Liver (tissue), 9 donors: ENCODE data around the gene ABHD12. TPM values are rescaled to one million over a fixed set of nuclear protein-coding genes. Genes with fewer than 3 reads are reported as not detected.

Experiments used
- DNase-seq: peaks from one replicate; pipeline ENCODE4 v3.0.0-alpha.2; 2017; ENCODE audit warnings: low spot score
- H3K27ac ChIP-seq, 2 donors: one replicate each; pipeline ENCODE4 v1.7.0; 2013; ENCODE audit warnings: inconsistent platforms in 2 of 2, low read length in 2 of 2, control low read depth in 1 of 2, low read depth in 1 of 2, mild to moderate bottlenecking in 1 of 2
- H3K27me3 ChIP-seq, 4 donors: one replicate each; pipeline versions ENCODE4 v1.6.1 to v1.7.0; 2013; ENCODE audit warnings: low read length in 3 of 4, inconsistent platforms in 1 of 4, mild to moderate bottlenecking in 1 of 4, moderate library complexity in 1 of 4; ENCODE audit not compliant: control insufficient read depth in 4 of 4, insufficient read depth in 4 of 4
- H3K36me3 ChIP-seq, 4 donors: one replicate each; pipeline versions ENCODE4 v1.6.1 to v1.7.0; 2013; ENCODE audit warnings: low read length in 3 of 4, mild to moderate bottlenecking in 3 of 4, low read depth in 1 of 4, moderate library complexity in 1 of 4; ENCODE audit not compliant: control insufficient read depth in 4 of 4, insufficient read depth in 3 of 4
- H3K4me1 ChIP-seq, 4 donors: one replicate each; pipeline versions ENCODE4 v1.6.1 to v1.7.0; 2013; ENCODE audit warnings: low read length in 3 of 4, mild to moderate bottlenecking in 3 of 4, moderate library complexity in 1 of 4; ENCODE audit not compliant: control insufficient read depth in 4 of 4, insufficient read depth in 4 of 4
- H3K4me3 ChIP-seq, 3 donors: one replicate each; pipeline versions ENCODE4 v1.6.1 to v1.7.0; 2013; ENCODE audit warnings: low read length in 3 of 3, control low read depth in 1 of 3, low read depth in 1 of 3, mild to moderate bottlenecking in 1 of 3
- H3K9ac ChIP-seq, 2 donors: one replicate each; pipeline ENCODE4 v1.7.0; 2013; ENCODE audit warnings: low read length in 2 of 2, mild to moderate bottlenecking in 2 of 2, moderate library complexity in 2 of 2, control low read depth in 1 of 2, low read depth in 1 of 2
- H3K9me3 ChIP-seq, 4 donors: one replicate each; pipeline versions ENCODE4 v1.6.1 to v1.7.0; 2013; ENCODE audit warnings: low read length in 3 of 4; ENCODE audit not compliant: control insufficient read depth in 4 of 4
- FOXA2 ChIP-seq: IDR thresholded peaks from 2 replicates; pipeline ENCODE4 v1.6.1; 2016; ENCODE audit warnings: antibody characterized with exemption
- HNF4A ChIP-seq, 2 donors: conservative IDR thresholded peaks; 2 replicates each; pipeline ENCODE4 v1.6.1; 2016; ENCODE audit warnings: antibody characterized with exemption in 2 of 2, mild to moderate bottlenecking in 2 of 2
- RAD21 ChIP-seq, 2 donors: IDR thresholded peaks; 2 replicates each; pipeline ENCODE4 v1.6.1; 2016; ENCODE audit warnings: antibody characterized with exemption in 2 of 2, mild to moderate bottlenecking in 2 of 2
- SP1 ChIP-seq: IDR thresholded peaks from 2 replicates; pipeline ENCODE4 v1.6.1; 2018; ENCODE audit warnings: antibody characterized with exemption, mild to moderate bottlenecking
- TAF1 ChIP-seq: conservative IDR thresholded peaks from 2 replicates; pipeline ENCODE4 v1.6.1; 2016; ENCODE audit warnings: antibody characterized with exemption, mild to moderate bottlenecking
- WGBS: extraction: QIAGEN DNeasy Blood & Tissue Kit; methylation state at CpG from one replicate; pipeline ENCODE4 v1.1.7; 2013; 5-methylcytosine and 5-hydroxymethylcytosine counted together
- polyA plus RNA-seq, 2 donors: library from polyadenylated mRNA; stranded (reverse) in 1 of 2; unstranded in 1 of 2; fragments of 200-250 nt in 1 of 2; fragments of >200 nt in 1 of 2; fragmentation: Nextera tagmentation in 1 of 2; extraction: Ambion mirVana in 1 of 2; gene quantifications; one replicate each; pipeline versions ENCODE4 v1.2.1 to v1.2.3, GENCODE V29; 2013 to 2015
- total RNA-seq, 2 donors: library from RNA; depleted of rRNA; stranded (reverse); fragments of >200 nt; gene quantifications; one replicate each; pipeline ENCODE4 v1.2.3, GENCODE V29; 2014
- TF ChIP-seq, protein P1 (sequence below): IDR thresholded peaks from 2 replicates; pipeline ENCODE4 v1.6.1; 2016; ENCODE audit warnings: antibody characterized with exemption
- TF ChIP-seq, protein P2 (sequence below): IDR thresholded peaks from 2 replicates; pipeline ENCODE4 v1.6.1; 2016; ENCODE audit warnings: antibody characterized with exemption, mild to moderate bottlenecking
- TF ChIP-seq, protein P3 (sequence below): IDR thresholded peaks from 2 replicates; pipeline ENCODE4 v1.6.1; 2016; ENCODE audit warnings: antibody characterized with exemption
- donor health status: healthy.
- donor health status: healthy.
- donor health status: healthy.
- donor health status: healthy.
- donor health status: healthy.

The ABHD12 gene
- total and polyA plus RNA-seq, 4 donors = 11.1 to 15.4 (median 12.9) TPM

DNA sequence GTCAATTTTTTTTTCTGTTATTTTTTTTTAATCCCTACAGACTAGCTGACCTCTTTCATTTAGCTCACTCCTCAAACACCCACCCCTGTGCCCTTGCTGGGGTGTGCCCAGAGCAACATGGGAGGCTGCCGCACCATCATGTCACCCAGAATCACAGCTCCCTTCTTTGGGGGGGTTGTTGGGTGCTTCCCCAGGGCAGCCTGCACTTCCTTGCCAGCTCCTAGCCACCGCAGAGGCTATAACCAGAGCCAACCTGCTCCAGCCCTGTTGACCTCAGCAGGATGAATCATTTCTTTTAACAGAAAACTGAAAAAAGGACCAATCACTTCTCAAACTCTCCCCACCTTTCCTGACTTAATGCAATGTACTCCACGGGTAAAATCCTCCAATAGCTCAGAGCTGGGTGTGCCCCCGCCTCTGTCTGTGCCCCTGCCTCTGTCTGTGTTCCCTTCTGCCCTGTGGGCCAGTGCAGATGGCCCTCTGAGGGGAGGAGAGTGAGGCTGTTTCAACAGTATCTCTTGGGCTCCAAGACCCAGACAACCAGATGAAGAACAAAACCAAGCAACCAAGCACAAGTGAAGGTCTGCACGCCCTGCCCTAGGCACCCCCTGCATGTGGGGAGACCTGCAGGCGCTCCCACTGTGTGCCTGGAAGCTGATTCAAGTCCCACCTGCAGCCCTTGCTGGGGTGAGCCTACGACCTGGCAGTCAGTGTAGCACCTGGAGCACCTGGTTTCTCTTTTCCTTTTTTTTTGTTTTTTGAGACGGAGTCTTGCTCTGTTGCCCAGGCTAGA is 75.0 kb downstream of the ABHD12 start:
- TF ChIP-seq TAF1 (no peak), SP1 (no peak), FOXA2 (no peak), HNF4A (conservative IDR thresholded peaks at IDR 0.05) (no peak)
- TF ChIP-seq, protein P1, sequence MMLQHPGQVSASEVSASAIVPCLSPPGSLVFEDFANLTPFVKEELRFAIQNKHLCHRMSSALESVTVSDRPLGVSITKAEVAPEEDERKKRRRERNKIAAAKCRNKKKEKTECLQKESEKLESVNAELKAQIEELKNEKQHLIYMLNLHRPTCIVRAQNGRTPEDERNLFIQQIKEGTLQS = no peak
- TF ChIP-seq, protein P2, sequence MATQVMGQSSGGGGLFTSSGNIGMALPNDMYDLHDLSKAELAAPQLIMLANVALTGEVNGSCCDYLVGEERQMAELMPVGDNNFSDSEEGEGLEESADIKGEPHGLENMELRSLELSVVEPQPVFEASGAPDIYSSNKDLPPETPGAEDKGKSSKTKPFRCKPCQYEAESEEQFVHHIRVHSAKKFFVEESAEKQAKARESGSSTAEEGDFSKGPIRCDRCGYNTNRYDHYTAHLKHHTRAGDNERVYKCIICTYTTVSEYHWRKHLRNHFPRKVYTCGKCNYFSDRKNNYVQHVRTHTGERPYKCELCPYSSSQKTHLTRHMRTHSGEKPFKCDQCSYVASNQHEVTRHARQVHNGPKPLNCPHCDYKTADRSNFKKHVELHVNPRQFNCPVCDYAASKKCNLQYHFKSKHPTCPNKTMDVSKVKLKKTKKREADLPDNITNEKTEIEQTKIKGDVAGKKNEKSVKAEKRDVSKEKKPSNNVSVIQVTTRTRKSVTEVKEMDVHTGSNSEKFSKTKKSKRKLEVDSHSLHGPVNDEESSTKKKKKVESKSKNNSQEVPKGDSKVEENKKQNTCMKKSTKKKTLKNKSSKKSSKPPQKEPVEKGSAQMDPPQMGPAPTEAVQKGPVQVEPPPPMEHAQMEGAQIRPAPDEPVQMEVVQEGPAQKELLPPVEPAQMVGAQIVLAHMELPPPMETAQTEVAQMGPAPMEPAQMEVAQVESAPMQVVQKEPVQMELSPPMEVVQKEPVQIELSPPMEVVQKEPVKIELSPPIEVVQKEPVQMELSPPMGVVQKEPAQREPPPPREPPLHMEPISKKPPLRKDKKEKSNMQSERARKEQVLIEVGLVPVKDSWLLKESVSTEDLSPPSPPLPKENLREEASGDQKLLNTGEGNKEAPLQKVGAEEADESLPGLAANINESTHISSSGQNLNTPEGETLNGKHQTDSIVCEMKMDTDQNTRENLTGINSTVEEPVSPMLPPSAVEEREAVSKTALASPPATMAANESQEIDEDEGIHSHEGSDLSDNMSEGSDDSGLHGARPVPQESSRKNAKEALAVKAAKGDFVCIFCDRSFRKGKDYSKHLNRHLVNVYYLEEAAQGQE = no peak
- TF ChIP-seq, protein P3, sequence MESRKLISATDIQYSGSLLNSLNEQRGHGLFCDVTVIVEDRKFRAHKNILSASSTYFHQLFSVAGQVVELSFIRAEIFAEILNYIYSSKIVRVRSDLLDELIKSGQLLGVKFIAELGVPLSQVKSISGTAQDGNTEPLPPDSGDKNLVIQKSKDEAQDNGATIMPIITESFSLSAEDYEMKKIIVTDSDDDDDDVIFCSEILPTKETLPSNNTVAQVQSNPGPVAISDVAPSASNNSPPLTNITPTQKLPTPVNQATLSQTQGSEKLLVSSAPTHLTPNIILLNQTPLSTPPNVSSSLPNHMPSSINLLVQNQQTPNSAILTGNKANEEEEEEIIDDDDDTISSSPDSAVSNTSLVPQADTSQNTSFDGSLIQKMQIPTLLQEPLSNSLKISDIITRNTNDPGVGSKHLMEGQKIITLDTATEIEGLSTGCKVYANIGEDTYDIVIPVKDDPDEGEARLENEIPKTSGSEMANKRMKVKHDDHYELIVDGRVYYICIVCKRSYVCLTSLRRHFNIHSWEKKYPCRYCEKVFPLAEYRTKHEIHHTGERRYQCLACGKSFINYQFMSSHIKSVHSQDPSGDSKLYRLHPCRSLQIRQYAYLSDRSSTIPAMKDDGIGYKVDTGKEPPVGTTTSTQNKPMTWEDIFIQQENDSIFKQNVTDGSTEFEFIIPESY = no peak
- Histone ChIP-seq H3K27me3 (no peaks in the 10 kb centered on the region), H3K4me3 (no peak overlapping the region), H3K9ac (no peak overlapping the region), H3K36me3 (no peaks in the 10 kb centered on the region), H3K4me1 (peaks cover 0 to 9% (median 9%) of the 10 kb centered on the region in 4 donors), H3K9me3 (no peaks in the 10 kb centered on the region), H3K27ac (no peak overlapping the region)
- no peak for DNase-seq
- WGBS = 94% methylated on average over 8 of the region's 8 CpGs

GRCh38 chr20:25314497-25315417 is 75.9 kb downstream of the ABHD12 start:
- Histone ChIP-seq H3K9ac (no peak overlapping the region), H3K4me1 (peaks cover 0 to 18% (median 17%) of the 10 kb centered on the region in 4 donors), H3K9me3 (no peaks in the 10 kb centered on the region), H3K4me3 (no peak overlapping the region), H3K27me3 (no peaks in the 10 kb centered on the region), H3K27ac (no peak overlapping the region), H3K36me3 (no peaks in the 10 kb centered on the region)
- TF ChIP-seq, protein P3 = no peak
- no peak for TF ChIP-seq RAD21 (IDR thresholded peaks at IDR 0.05)
- 96% methylated on average over 17 of the region's 17 CpGs for WGBS
- DNase-seq = no peak
